Measurements from ENCODE around the gene CYP27C1.
A peak's percentile ranks its signal among the peaks of the same experiment; 100 is the strongest.
"Not testable (repeated sequence)": the region's sequence is repeated elsewhere in the genome, so short reads cannot be mapped to it uniquely, and the experiment has no call there.

CYP27C1 gene

DNA sequence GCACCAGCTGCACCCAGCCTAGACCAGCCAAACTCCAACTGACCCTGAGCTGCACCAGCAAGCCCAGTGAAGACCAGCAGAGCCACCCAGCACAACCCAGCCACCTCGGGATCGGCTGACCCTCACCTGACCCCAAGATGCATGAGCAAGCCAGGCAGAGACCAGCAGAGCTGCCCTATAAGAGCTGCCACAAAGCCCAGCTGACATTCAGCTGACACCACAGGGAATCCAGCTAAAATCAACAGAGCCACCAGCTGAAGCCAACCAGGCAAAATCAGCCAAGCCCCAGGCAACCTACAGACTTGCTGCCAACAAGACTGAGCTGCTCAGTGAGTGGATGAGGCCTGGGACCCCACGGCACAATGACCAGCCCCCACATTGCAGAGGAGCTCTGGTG lies 54.6 kb downstream of the CYP27C1 start:
- Histone ChIP-seq H3K4me1 (no peaks in the 10 kb centered on the region), H3K36me3 (replicated peaks) (no peaks in the 10 kb centered on the region), H3K9me3 (no peaks in the 10 kb centered on the region), H3K27me3 (ENCODE audit: low read depth) (no peaks in the 10 kb centered on the region), H3K4me3 (no peak overlapping the region)
- DNase-seq (ENCODE audit: low spot score in 2 of 2), result no peak
- in situ Hi-C loops (cut with MboI; ENCODE audit: low sequenced_read_pairs), result no loop called here

DNA sequence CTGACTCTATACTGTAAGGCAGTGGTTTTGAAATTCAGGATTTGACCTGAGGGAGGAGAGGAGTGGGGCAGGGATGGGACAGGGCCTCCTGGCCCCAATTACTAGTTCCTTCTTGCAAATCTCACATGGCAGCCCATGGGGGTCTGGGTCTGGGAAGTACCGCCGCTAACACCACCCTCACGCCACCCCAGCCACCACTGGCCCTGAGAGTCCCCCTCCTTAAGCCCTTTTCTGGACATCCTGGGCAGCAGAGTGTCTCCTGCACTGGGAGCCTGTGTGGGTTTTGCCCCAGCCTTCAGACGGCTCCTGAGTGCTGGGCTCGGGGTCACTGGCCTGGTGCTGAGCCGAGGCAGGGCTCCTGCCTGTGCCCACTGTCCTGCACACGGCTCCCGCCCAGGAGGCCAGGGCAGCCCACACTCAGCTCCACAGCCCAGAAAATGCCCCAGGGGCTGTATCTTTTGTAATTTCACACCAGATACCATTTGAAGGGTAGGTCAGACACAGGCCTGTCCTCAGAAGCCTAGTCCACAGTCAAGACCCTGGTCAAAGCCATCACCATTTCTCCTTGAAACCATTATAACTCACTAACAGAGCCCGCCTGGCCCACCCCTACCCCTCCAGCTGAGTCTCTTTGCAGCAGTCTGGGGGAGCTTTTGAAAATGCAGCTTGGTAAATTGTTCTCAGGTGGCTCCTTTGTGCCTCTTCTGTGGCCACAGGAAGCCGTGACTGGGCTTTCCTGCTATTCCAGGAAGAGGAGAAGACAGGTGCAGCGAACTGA lies 55.1 kb downstream of the CYP27C1 start:
- H3K4me1 ChIP-seq, result no peaks in the 10 kb centered on the region
- no peaks in the 10 kb centered on the region for H3K27me3 ChIP-seq (ENCODE audit: low read depth)
- no peaks in the 10 kb centered on the region for H3K9me3 ChIP-seq
- in situ Hi-C loops (cut with MboI; ENCODE audit: low sequenced_read_pairs), result no loop called here
- H3K36me3 ChIP-seq (replicated peaks), result no peaks in the 10 kb centered on the region
- DNase-seq (ENCODE audit: low spot score in 2 of 2), result no peak
- H3K4me3 ChIP-seq, result no peak overlapping the region

- H3K36me3 ChIP-seq (replicated peaks), result no peaks in the 10 kb centered on the region
- no peaks in the 10 kb centered on the region for H3K4me1 ChIP-seq
- DNase-seq (ENCODE audit: low spot score in 2 of 2), result no peak
- in situ Hi-C loops (cut with MboI; ENCODE audit: low sequenced_read_pairs), result no loop called here
- no peaks in the 10 kb centered on the region for H3K27me3 ChIP-seq (ENCODE audit: low read depth)
- H3K9me3 ChIP-seq, result no peaks in the 10 kb centered on the region
- no peak overlapping the region for H3K4me3 ChIP-seq
These were observed 56.2 kb downstream of the CYP27C1 start for GRCh38 chr2:127163921-127164320.

GRCh38 chr2:127163090-127163406 lies 57.1 kb downstream of the CYP27C1 start:
- H3K4me1 ChIP-seq; H3K36me3 ChIP-seq (replicated peaks); H3K27me3 ChIP-seq (ENCODE audit: low read depth); H3K4me3 ChIP-seq; in situ Hi-C loops (cut with MboI; ENCODE audit: low sequenced_read_pairs); H3K9me3 ChIP-seq; DNase-seq (ENCODE audit: low spot score in 2 of 2): not testable (repeated sequence)

DNA sequence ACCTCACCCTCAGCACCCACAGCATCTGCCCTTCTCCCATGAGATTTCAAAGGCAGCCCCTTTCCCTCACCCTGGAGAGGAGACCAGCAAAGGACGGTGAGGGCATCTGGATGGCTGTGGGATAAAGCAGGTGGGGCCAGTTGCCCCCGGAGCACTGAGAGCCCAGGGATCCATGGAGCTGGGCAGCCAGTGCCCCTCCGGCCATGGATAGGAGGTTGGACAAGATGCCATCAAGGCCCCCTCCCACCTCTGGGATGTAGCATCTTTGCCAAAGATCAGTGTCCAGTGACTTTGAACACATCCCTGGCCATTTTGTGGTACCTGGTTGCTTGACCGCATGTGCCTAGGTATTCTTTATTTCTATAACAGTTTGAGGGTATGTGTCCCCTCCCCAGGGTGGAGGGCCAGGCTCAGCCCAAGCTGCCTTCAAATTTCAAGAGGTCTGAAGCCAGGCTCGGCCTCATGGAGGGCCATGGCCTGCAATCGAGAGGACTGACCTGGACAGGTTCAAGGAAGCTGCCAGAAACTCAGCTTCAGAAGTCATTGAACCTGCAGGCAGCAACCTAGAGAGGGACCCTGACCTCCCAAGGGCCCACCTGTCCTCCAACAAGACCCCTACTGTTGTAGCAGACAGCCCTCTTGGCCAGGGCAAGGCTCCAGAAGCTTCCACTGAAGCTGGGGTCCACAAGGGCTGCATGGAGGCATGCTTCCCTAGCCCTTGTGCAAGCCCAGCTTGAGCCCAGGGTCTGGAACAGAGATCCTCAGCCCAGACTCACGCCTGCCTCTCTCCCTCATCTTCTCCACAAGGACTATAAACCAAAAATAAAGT lies 57.6 kb downstream of the CYP27C1 start:
- Histone ChIP-seq H3K4me1 (no peaks in the 10 kb centered on the region), H3K36me3 (replicated peaks) (no peaks in the 10 kb centered on the region), H3K27me3 (ENCODE audit: low read depth) (no peaks in the 10 kb centered on the region), H3K9me3 (no peaks in the 10 kb centered on the region), H3K4me3 (no peak overlapping the region)
- DNase-seq (ENCODE audit: low spot score in 2 of 2), result no peak
- in situ Hi-C loops (cut with MboI; ENCODE audit: low sequenced_read_pairs), result no loop called here

- H3K4me1 ChIP-seq, result no peaks in the 10 kb centered on the region
- no peaks in the 10 kb centered on the region for H3K36me3 ChIP-seq (replicated peaks)
- H3K4me3 ChIP-seq, result no peak overlapping the region
- in situ Hi-C loops (cut with MboI; ENCODE audit: low sequenced_read_pairs), result no loop called here
- H3K9me3 ChIP-seq, result no peaks in the 10 kb centered on the region
- H3K27me3 ChIP-seq (ENCODE audit: low read depth), result no peaks in the 10 kb centered on the region
- DNase-seq (ENCODE audit: low spot score in 2 of 2), result no peak
These were observed 58.6 kb downstream of the CYP27C1 start for GRCh38 chr2:127161176-127162136.

DNA sequence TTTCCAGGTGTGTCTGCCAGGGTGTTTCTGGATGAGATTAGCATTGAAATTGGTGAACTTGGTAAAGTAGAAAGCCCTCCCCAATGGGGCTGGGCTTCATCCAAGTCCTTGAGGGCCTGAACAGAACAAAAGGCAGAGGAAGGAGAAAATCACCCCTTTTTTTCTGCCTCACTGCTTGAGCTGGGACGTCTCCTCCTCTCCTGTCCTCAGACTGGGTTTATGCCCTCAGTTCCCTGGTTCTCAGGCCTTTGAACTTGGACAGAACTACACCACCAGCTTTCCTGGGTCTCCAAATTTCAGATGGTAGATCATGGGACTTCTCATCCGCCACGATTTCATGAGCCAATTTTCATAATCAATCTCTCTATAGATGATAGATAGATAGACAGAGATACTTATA lies 59.4 kb downstream of the CYP27C1 start:
- Histone ChIP-seq H3K9me3 (no peaks in the 10 kb centered on the region), H3K27me3 (ENCODE audit: low read depth) (no peaks in the 10 kb centered on the region), H3K4me1 (no peaks in the 10 kb centered on the region), H3K4me3 (no peak overlapping the region), H3K36me3 (replicated peaks) (no peaks in the 10 kb centered on the region)
- in situ Hi-C loops (cut with MboI; ENCODE audit: low sequenced_read_pairs), result no loop called here
- no peak for DNase-seq (ENCODE audit: low spot score in 2 of 2)

DNA sequence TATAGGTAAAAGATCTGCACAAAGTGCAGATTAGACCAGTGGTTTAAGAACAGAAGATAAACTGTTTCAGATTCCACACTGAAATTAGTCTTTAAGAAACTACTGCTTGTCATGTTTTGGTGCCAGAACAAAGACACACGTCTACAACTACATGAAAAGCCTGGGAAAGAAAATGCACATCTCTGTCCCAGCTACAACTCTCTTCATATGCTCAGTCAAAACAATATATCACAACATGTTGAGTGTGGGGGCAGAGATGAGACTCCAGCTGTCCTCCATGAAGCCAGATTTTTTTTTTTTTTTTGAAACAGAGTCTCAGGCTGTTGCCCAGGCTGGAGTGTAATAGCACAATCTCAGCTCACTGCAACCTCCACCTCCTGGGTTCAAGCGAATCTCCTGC lies 60.6 kb downstream of the CYP27C1 start:
- in situ Hi-C loops (cut with MboI; ENCODE audit: low sequenced_read_pairs), result no loop called here
- no peaks in the 10 kb centered on the region for H3K9me3 ChIP-seq
- no peaks in the 10 kb centered on the region for H3K27me3 ChIP-seq (ENCODE audit: low read depth)
- no peaks in the 10 kb centered on the region for H3K4me1 ChIP-seq
- no peaks in the 10 kb centered on the region for H3K36me3 ChIP-seq (replicated peaks)
- no peak for DNase-seq (ENCODE audit: low spot score in 2 of 2)
- no peak overlapping the region for H3K4me3 ChIP-seq

DNA sequence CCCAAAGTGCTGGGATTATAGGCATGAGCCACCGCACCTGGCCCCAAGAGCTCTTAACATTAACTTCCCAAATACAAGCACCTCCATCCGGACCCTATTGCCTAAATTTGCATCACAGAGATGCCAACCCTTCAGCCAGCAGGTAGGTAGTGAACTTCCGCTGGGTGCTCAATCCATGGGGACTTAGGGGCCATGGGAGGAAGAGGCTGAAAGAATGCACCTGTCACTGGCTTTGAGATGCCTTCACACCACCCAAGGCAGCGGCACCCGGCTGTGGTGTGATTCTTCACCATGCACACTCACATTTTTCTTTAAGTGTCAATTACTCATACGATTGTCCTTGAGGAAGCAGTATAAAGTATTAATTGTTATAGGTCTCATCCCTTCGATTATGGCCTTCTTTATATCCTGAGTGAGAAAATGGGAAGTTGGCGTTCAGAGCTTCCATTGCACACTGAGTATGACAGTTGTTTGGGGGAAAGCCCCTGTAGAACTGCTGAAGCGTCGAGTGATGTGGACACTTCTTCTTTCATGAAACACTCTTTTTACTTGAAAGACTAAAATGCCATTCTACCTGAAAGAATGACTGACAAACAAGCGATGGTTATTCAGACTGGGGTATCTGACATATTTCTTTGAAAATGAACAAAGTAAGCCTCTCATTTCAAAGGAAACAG lies 61.3 kb downstream of the CYP27C1 start:
- no peaks in the 10 kb centered on the region for H3K9me3 ChIP-seq
- in situ Hi-C loops (cut with MboI; ENCODE audit: low sequenced_read_pairs), result no loop called here
- H3K4me3 ChIP-seq, result no peak overlapping the region
- no peaks in the 10 kb centered on the region for H3K36me3 ChIP-seq (replicated peaks)
- no peaks in the 10 kb centered on the region for H3K4me1 ChIP-seq
- no peaks in the 10 kb centered on the region for H3K27me3 ChIP-seq (ENCODE audit: low read depth)
- DNase-seq (ENCODE audit: low spot score in 2 of 2), result no peak

DNA sequence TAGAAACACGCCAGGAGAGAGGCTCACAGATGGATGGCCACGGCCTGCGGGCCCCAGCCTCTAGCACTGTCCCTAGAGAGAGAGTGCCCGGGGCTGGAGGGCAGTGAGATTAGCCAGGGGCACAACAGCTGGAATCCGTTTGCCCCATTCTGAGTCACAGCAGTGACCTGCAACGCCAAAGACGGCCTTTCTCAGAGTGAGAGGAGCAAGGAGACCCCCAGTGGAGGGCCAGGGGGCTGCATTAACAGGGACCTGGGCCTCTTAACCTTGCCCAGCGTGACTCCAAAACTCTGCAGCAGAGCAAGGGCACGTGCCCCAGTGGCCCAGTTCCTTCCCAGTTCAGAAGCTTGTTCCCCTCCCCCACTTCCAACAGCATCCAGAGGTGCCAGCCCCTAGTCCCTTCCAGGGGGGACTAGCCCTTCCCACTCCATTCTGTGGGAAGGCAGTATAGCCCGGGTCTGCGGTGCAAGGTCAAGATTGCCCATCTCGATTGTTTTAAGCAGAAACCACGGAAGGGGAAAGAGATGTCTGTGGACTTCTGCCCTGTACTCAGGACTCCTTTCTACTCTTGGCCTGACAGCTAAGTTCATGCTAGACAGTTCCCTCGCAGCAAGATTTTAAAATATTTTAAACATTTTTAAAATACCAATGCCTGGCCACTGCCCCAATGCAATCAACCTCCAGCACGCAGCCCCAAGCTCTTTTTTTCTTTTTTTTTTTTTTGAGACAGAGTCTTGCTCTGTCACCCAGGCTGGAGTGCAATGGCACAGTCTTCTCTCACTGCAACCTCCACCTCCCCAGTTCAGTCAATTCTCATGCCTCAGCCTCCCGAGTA lies 62.2 kb downstream of the CYP27C1 start:
- no peaks in the 10 kb centered on the region for H3K4me1 ChIP-seq
- no peaks in the 10 kb centered on the region for H3K27me3 ChIP-seq (ENCODE audit: low read depth)
- peak; percentile 7 to 45 for DNase-seq (ENCODE audit: low spot score in 2 of 2)
- no peaks in the 10 kb centered on the region for H3K9me3 ChIP-seq
- no peak overlapping the region for H3K4me3 ChIP-seq
- in situ Hi-C loops (cut with MboI; ENCODE audit: low sequenced_read_pairs), result no loop called here
- no peaks in the 10 kb centered on the region for H3K36me3 ChIP-seq (replicated peaks)

GRCh38 chr2:127157114-127157513 lies 63.0 kb downstream of the CYP27C1 start:
- Histone ChIP-seq H3K27me3 (ENCODE audit: low read depth) (no peaks in the 10 kb centered on the region), H3K9me3 (no peaks in the 10 kb centered on the region), H3K36me3 (replicated peaks) (no peaks in the 10 kb centered on the region), H3K4me1 (no peaks in the 10 kb centered on the region), H3K4me3 (no peak overlapping the region)
- in situ Hi-C loops (cut with MboI; ENCODE audit: low sequenced_read_pairs), result no loop called here
- DNase-seq (ENCODE audit: low spot score in 2 of 2), result no peak

DNA sequence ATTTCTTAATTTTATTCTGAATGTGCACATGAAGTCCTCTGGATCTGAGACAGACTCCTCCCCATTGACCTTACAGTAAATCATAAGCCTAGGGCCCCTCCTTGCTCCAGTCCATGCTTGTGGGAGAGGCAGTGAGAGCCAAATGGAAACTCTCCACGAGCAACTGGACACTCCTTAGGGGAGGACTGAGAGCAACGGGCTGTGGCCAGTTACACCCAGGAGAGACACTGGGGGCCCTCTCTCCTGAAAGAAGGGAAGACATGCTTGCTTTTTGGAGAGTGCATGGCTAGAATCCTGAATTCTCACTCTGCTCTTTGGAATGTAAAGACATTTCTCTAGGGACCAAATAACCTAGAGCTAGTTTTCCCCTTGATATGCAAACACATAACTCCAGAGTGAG lies 64.2 kb downstream of the CYP27C1 start:
- in situ Hi-C loops (cut with MboI; ENCODE audit: low sequenced_read_pairs), result no loop called here
- Histone ChIP-seq H3K4me1 (no peaks in the 10 kb centered on the region), H3K27me3 (ENCODE audit: low read depth) (no peaks in the 10 kb centered on the region), H3K4me3 (no peak overlapping the region), H3K9me3 (no peaks in the 10 kb centered on the region), H3K36me3 (replicated peaks) (no peaks in the 10 kb centered on the region)
- no peak for DNase-seq (ENCODE audit: low spot score in 2 of 2)
